ENCODE results near the gene SP4.

Gene SP4

DNA sequence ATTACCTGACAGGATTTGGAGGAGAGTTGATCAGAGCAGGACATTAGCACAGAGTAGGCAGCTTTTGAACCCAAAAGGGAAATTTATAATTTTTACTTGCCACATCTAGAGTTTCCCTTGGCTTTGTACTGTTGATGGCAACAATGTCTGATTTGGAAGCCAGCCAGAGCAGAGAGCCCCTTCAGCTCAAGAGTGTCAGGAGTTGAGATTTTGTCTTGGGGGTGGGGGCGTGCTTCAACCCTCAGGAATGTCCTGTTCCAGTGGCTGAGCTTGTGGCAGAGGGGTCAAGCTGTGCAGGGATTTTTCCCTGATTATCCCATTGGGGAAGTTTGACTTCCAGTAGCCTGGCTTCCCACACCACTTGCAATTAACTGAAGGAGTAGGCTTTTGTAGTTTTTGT is 27.0 kb downstream of the SP4 start:
- CTCF ChIA-PET = no interaction called here
- TF ChIP-seq, protein P1, sequence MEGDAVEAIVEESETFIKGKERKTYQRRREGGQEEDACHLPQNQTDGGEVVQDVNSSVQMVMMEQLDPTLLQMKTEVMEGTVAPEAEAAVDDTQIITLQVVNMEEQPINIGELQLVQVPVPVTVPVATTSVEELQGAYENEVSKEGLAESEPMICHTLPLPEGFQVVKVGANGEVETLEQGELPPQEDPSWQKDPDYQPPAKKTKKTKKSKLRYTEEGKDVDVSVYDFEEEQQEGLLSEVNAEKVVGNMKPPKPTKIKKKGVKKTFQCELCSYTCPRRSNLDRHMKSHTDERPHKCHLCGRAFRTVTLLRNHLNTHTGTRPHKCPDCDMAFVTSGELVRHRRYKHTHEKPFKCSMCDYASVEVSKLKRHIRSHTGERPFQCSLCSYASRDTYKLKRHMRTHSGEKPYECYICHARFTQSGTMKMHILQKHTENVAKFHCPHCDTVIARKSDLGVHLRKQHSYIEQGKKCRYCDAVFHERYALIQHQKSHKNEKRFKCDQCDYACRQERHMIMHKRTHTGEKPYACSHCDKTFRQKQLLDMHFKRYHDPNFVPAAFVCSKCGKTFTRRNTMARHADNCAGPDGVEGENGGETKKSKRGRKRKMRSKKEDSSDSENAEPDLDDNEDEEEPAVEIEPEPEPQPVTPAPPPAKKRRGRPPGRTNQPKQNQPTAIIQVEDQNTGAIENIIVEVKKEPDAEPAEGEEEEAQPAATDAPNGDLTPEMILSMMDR (IDR thresholded peaks at IDR 0.05; ENCODE audit: control extremely low read depth, extremely low read depth, low read depth, missing control alignments) = no peak
- POLR2A ChIA-PET = no interaction called here
- DNase-seq (ENCODE audit: extremely low spot score) = no peak

DNA sequence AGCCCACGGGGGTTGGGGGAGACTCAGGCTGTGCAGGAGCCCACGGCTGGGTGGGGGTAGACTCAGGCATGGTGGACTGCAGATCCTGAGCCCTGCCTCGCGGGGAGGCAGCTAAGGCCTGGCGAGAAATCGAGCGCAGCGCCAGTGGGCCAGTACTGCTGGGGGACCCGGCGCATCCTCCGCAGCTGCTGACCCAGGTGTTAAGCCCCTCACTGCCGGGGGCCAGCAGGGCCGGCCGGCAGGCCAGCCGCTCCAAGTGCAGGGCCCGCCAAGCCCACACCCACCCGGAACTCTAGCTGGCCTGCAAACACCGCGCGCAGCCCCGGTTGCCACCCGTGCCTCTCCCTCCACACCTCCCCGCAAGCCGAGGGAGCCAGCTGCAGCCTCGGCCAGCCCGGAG is 33.4 kb downstream of the SP4 start:
- ChIA-PET CTCF (interaction anchor here (1.1 kb wide), 1 partner anchor 112 kb away, joined by 3 read pairs; no protein-coding TSS in a partner anchor), POLR2A (interaction anchor here (0.5 kb wide), 1 partner anchor 132 kb away, joined by 3 read pairs; no protein-coding TSS in a partner anchor)

DNA sequence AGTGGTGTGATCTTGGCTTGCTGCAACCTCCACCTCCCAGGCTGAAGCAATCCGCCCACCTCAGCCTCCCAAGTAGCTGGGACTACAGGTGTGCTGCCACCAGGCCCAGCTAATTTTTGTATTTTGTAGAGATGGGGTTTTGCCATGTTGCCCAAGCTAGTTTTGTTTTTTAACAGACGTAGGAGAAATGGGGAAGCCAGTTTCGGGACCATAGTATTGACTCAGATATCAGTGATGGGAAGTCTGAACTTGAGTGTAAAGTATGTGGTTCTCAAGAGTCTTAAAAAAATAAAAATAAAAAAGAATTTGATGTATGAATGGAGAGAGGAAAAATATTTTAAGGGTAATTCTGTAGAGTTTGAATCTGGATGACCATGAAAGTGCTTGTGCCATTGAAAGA is 34.2 kb downstream of the SP4 start:
- no peak for DNase-seq (ENCODE audit: extremely low spot score)
- ChIA-PET POLR2A (no interaction called here), CTCF (interaction anchor here (1.0 kb wide), 1 partner anchor 14 kb away, joined by 3 read pairs; no protein-coding TSS in a partner anchor)
- TF ChIP-seq, protein P1 (IDR thresholded peaks at IDR 0.05; ENCODE audit: control extremely low read depth, extremely low read depth, low read depth, missing control alignments) = no peak

More for the DNA sequence above, 33.4 kb downstream of the SP4 start:
- TF ChIP-seq, protein P1 (IDR thresholded peaks at IDR 0.05; ENCODE audit: control extremely low read depth, extremely low read depth, low read depth, missing control alignments) = no peak
- DNase-seq (ENCODE audit: extremely low spot score) = no peak

DNA sequence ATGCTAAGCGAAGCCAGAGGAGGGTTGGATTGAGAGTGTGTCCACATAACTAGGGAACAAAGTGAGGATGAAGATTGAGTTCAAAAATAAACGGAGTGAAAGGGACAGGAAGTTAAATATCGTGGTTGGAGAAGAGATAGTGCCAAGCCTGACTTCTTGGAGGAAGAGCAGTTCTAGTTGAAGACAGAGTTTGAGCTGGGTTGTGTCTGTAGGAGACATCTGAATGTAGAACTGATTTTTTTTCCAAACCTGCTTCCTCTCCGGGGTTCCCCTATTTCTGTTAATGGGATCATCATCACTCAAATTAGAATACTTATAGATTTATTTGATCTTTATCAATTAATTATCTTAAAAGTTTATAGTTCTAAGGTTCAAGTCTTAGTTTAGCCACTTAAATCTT is 35.6 kb downstream of the SP4 start:
- DNase-seq (ENCODE audit: extremely low spot score) = no peak
- TF ChIP-seq, protein P1 (IDR thresholded peaks at IDR 0.05; ENCODE audit: control extremely low read depth, extremely low read depth, low read depth, missing control alignments) = no peak
- POLR2A ChIA-PET = no interaction called here
- CTCF ChIA-PET = no interaction called here

DNA sequence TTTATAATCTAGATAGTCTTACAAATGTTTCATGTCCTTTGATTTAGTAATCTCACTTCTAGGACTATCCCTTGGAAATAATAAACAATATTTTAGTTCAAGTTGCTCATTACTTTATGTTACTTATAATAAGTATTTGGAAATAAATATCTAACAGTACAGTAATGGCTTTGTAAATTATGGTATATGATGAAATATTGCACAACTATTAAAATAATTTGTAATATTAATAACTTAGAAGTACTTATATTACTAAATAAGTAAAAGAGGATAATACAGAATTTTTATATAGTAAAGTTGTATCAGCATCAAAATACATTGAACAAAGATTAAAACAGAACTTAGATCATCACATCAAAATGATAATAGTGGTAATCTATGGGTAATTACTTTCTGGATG is 41.1 kb downstream of the SP4 start:
- CTCF ChIA-PET = no interaction called here
- no peak for DNase-seq (ENCODE audit: extremely low spot score)
- TF ChIP-seq, protein P1 (IDR thresholded peaks at IDR 0.05; ENCODE audit: control extremely low read depth, extremely low read depth, low read depth, missing control alignments) = no peak
- POLR2A ChIA-PET = no interaction called here

DNA sequence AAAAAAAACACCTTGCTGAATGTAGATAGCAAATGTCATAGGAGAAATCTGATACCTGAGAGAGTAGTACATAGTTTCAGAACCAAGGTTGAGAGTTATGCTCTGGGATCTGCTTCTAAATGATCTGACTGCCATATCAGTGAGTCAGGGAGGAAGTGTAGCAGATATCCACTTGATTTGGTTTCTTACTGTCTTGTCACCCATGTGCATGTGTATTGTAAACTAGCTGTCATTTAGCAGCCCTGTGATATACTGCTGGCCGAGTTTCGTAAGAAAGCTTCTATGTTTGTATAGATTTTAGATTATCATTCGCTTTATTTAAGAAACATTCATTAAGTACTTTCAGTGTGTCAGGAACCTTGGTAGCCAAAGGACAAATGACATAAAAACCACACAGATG is 42.0 kb downstream of the SP4 start:
- TF ChIP-seq, protein P1 (IDR thresholded peaks at IDR 0.05; ENCODE audit: control extremely low read depth, extremely low read depth, low read depth, missing control alignments) = no peak
- ChIA-PET CTCF (interaction anchor here (0.9 to 1.9 kb wide), 4 partner anchors 12 to 29 kb away, joined by 3 to 5 read pairs (median 3); no protein-coding TSS in a partner anchor), POLR2A (no interaction called here)
- DNase-seq (ENCODE audit: extremely low spot score) = no peak

DNA sequence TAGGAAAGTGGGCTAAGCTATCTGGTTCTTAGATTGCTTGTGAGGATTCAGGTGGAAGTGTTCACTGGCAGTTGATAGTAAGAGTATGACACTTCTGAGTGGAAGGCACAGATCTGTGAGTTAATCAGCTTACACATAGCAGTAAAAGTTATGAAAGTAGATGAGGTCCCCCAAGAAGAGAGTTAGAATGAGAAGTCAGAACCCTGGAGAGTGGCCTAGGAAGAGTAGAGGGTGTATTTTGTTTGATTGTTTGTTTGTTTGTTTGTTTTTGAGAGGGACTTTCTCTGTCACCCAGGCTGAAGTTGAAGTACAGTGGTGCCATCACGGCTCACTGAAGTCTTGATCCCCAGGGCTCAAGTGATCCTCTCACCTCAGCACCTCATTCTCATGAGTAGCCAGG is 44.1 kb downstream of the SP4 start:
- ChIA-PET POLR2A (no interaction called here), CTCF (no interaction called here)
- DNase-seq (ENCODE audit: extremely low spot score) = no peak
- TF ChIP-seq, protein P1 (IDR thresholded peaks at IDR 0.05; ENCODE audit: control extremely low read depth, extremely low read depth, low read depth, missing control alignments) = no peak

Measured in GM10248 (cell line).